ENCODE measurements around the gene SERHL2. TPM values are rescaled to one million over a fixed set of nuclear protein-coding genes. Genes with fewer than 3 reads are reported as not detected.
"Not testable (repeated sequence)": the region's sequence is repeated elsewhere in the genome, so short reads cannot be mapped to it uniquely, and the experiment has no call there.

Gene SERHL2
- total RNA-seq, 4 donors from 2014 or later: 0.94 to 7.7 (median 4.6) TPM

GRCh38 chr22:42547562-42547961 is 6.2 kb upstream of the SERHL2 start:
- TF ChIP-seq POLR2AphosphoS5 (IDR thresholded peaks at IDR 0.05) (no peak), EP300 (IDR thresholded peaks at IDR 0.05) (no peak), POLR2A (IDR thresholded peaks at IDR 0.05) (no peak), CTCF (IDR thresholded peaks at IDR 0.05) (no peak)
- no peak for ATAC-seq
- whole genome bisulfite sequencing, 2 donors (ENCODE audit: low coverage in 1 of 2): 47 to 74% methylated on average over 6 to 9 of the region's 9 CpGs
- Histone ChIP-seq H3K36me3 (no peaks in the 10 kb centered on the region), H3K27me3 (peaks cover 13% of the 10 kb centered on the region), H3K4me3 (no peak overlapping the region), H3K4me1 (no peaks in the 10 kb centered on the region), H3K27ac (no peak overlapping the region), H3K9me3 (no peaks in the 10 kb centered on the region)

- ATAC-seq, H3K9me3 ChIP-seq, H3K36me3 ChIP-seq, H3K4me1 ChIP-seq, H3K4me3 ChIP-seq, H3K27ac ChIP-seq: not testable (repeated sequence)
- 23 to 66% methylated on average over 6 of the region's 6 CpGs for WGBS, 2 donors (ENCODE audit: low coverage in 1 of 2)
- H3K27me3 ChIP-seq: peaks cover 13% of the 10 kb centered on the region
Observed at GRCh38 chr22:42548126-42548525, 5.6 kb upstream of the SERHL2 start.

- Histone ChIP-seq H3K4me3 (no peak overlapping the region), H3K27ac (no peak overlapping the region), H3K27me3 (peaks cover 13% of the 10 kb centered on the region), H3K9me3 (no peaks in the 10 kb centered on the region), H3K4me1 (peaks cover 0 to 9% (median 0%) of the 10 kb centered on the region in 3 donors), H3K36me3 (no peaks in the 10 kb centered on the region)
- no peak for ATAC-seq
- WGBS, 2 donors (ENCODE audit: low coverage in 1 of 2): 68 to 71% methylated on average over 10 to 17 of the region's 19 CpGs
- TF ChIP-seq POLR2AphosphoS5 (IDR thresholded peaks at IDR 0.05) (no peak), POLR2A (IDR thresholded peaks at IDR 0.05) (no peak), EP300 (IDR thresholded peaks at IDR 0.05) (no peak), CTCF (IDR thresholded peaks at IDR 0.05) (no peak)
Observed at GRCh38 chr22:42548597-42549330, 5.0 kb upstream of the SERHL2 start.

GRCh38 chr22:42549331-42550060 is 4.3 kb upstream of the SERHL2 start:
- H3K4me3 ChIP-seq: no peak overlapping the region
- peaks cover 13% of the 10 kb centered on the region for H3K27me3 ChIP-seq
- peaks cover 0 to 16% (median 0%) of the 10 kb centered on the region in 3 donors for H3K4me1 ChIP-seq
- no peaks in the 10 kb centered on the region for H3K9me3 ChIP-seq
- no peak for ATAC-seq
- TF ChIP-seq EP300 (IDR thresholded peaks at IDR 0.05) (no peak), POLR2AphosphoS5 (IDR thresholded peaks at IDR 0.05) (no peak), POLR2A (IDR thresholded peaks at IDR 0.05) (no peak), CTCF (IDR thresholded peaks at IDR 0.05) (no peak)
- no peak overlapping the region for H3K27ac ChIP-seq
- H3K36me3 ChIP-seq: no peaks in the 10 kb centered on the region
- WGBS, 2 donors (ENCODE audit: low coverage in 1 of 2): 57 to 84% methylated on average over 2 to 9 of the region's 11 CpGs

GRCh38 chr22:42552294-42552647 is 1.5 kb upstream of the SERHL2 start:
- not testable (repeated sequence) for H3K4me3 ChIP-seq, ATAC-seq, H3K36me3 ChIP-seq, H3K27ac ChIP-seq, H3K9me3 ChIP-seq
- WGBS, 2 donors (ENCODE audit: low coverage in 1 of 2): 88 to 89% methylated on average over 3 to 5 of the region's 6 CpGs
- Histone ChIP-seq H3K4me1 (peaks cover 0 to 18% (median 0%) of the 10 kb centered on the region in 3 donors), H3K27me3 (peaks cover 10% of the 10 kb centered on the region)

- WGBS, 2 donors (ENCODE audit: low coverage in 1 of 2): 81 to 88% methylated on average over 4 to 5 of the region's 8 CpGs
- no peak for ATAC-seq
- Histone ChIP-seq H3K27ac (no peak overlapping the region), H3K4me3 (no peak overlapping the region), H3K9me3 (no peaks in the 10 kb centered on the region), H3K36me3 (peaks cover 0 to 30% of the 10 kb centered on the region in 2 donors), H3K27me3 (no peaks in the 10 kb centered on the region), H3K4me1 (peaks cover 0 to 16% (median 0%) of the 10 kb centered on the region in 3 donors)
- TF ChIP-seq CTCF (IDR thresholded peaks at IDR 0.05): no peak
- TF ChIP-seq POLR2A (IDR thresholded peaks at IDR 0.05): no peak
- TF ChIP-seq EP300 (IDR thresholded peaks at IDR 0.05): no peak
Observed at GRCh38 chr22:42560381-42560780, 6.6 kb downstream of the SERHL2 start.

Measured in gastroesophageal sphincter (tissue), 4 donors.